Kidney (tissue), 14 donors: ENCODE data around the gene ZC3H11A. TPM values are rescaled to one million over a fixed set of nuclear protein-coding genes. Genes with fewer than 3 reads are reported as not detected.

ENCODE experiments used
- DNase-seq, 5 donors: peaks; one replicate each; pipeline ENCODE4 v3.0.0-alpha.2; 2013 to 2020
- FAIRE-seq: peaks from 2 replicates; lab custom pipeline; 2012; peaks lifted over from hg19 to GRCh38; lab: Jason Lieb, UNC
- H3K27ac ChIP-seq, 2 donors: one replicate each; pipeline ENCODE4 v1.7.0; 2013; ENCODE audit warnings: low read depth in 2 of 2, low read length in 2 of 2, inconsistent platforms in 1 of 2
- H3K27me3 ChIP-seq: one replicate; pipeline ENCODE4 v1.7.1; 2013; ENCODE audit warnings: low read length, inconsistent platforms; ENCODE audit not compliant: control insufficient read depth, insufficient read depth
- H3K36me3 ChIP-seq, 3 donors: one replicate each; pipeline versions ENCODE4 v1.7.0 to v1.7.1; 2013; ENCODE audit warnings: low read length in 3 of 3, control low read depth in 1 of 3, inconsistent platforms in 1 of 3; ENCODE audit not compliant: insufficient read depth in 3 of 3, control insufficient read depth in 2 of 3
- H3K4me1 ChIP-seq, 3 donors: one replicate each; pipeline versions ENCODE4 v1.7.0 to v1.7.1; 2013; ENCODE audit warnings: low read length in 3 of 3, inconsistent platforms in 1 of 3, low read depth in 1 of 3; ENCODE audit not compliant: control insufficient read depth in 2 of 3, insufficient read depth in 2 of 3
- H3K4me3 ChIP-seq, 3 donors: one replicate each; pipeline versions ENCODE4 v1.7.0 to v1.8.1; 2013; ENCODE audit warnings: low read length in 3 of 3, control low read depth in 1 of 3, inconsistent platforms in 1 of 3
- H3K9ac ChIP-seq, 3 donors: one replicate each; pipeline versions ENCODE4 v1.7.0 to v1.7.1; 2013; ENCODE audit warnings: low read length in 3 of 3, control low read depth in 1 of 3, inconsistent platforms in 1 of 3
- H3K9me3 ChIP-seq, 3 donors: one replicate each; pipeline versions ENCODE4 v1.7.0 to v1.7.1; 2013; ENCODE audit warnings: low read length in 3 of 3, control low read depth in 1 of 3, inconsistent platforms in 1 of 3; ENCODE audit not compliant: control insufficient read depth in 2 of 3, insufficient read depth in 1 of 3
- CTCF ChIP-seq: IDR thresholded peaks from 3 replicates; pipeline ENCODE4 v1.5.1; 2012; ENCODE audit warnings: mild to moderate bottlenecking, moderate library complexity, borderline replicate concordance; ENCODE audit not compliant: insufficient read depth; ENCODE audit errors: extremely low read depth
- intact Hi-C: fragments of 100-400 bp; cut with DNase I; formaldehyde crosslinking; loops from one replicate; pipeline ENCODE4 v1.11.1; 2022
- polyA plus RNA-seq: library from polyadenylated mRNA; stranded (reverse); fragments of 350-450 nt; fragmentation: Illumina TruSeq; extraction: RNeasy Lipid Tissue Mini Kit (QIAGEN cat#74804); gene quantifications from one replicate; pipeline ENCODE4 v1.2.3, GENCODE V29; 2014; ENCODE audit warnings: low read depth, low replicate concordance; ENCODE audit not compliant: insufficient read depth
- total RNA-seq: library from RNA; stranded (reverse); fragmentation: NEBNext Ultra II Directional; extraction: Animal tissue kit (Norgen Biotek cat#: 25700); gene quantifications from one replicate; pipeline ENCODE4 v1.2.1, GENCODE V29; 2021
- donor health status: control.
- donor health status: control.
- donor health status: control.
- donor health status: control.
- donor health status: control.
- donor health status: DM: yes; HTN: yes; CAD: no.
- donor health status: Normal renal cell carcinoma (clear cell type).

ZC3H11A gene
- total and polyA plus RNA-seq, 2 donors from 2014 or later, result 38.6 to 63.4 TPM

- H3K4me1 ChIP-seq, result peaks cover 3 to 4% (median 3%) of the 10 kb centered on the region in 3 donors
- H3K27me3 ChIP-seq, result no peaks in the 10 kb centered on the region
- no peak for FAIRE-seq
- TF ChIP-seq CTCF, result no peak
- no peaks in the 10 kb centered on the region for H3K9me3 ChIP-seq
- H3K27ac ChIP-seq, result no peak overlapping the region
- no peak overlapping the region for H3K4me3 ChIP-seq
- intact Hi-C loops, result no loop called here
- no peak for DNase-seq
- H3K36me3 ChIP-seq, result no peaks in the 10 kb centered on the region
- H3K9ac ChIP-seq, result no peak overlapping the region
These were observed 22.6 kb upstream of the ZC3H11A start for GRCh38 chr1:203772836-203773235.

- Histone ChIP-seq H3K27me3 (no peaks in the 10 kb centered on the region), H3K9ac (no peak overlapping the region), H3K36me3 (no peaks in the 10 kb centered on the region), H3K4me3 (no peak overlapping the region), H3K4me1 (no peaks in the 10 kb centered on the region), H3K9me3 (no peaks in the 10 kb centered on the region), H3K27ac (no peak overlapping the region)
- intact Hi-C loops, result no loop called here
- peak; percentile 30 for TF ChIP-seq CTCF
- DNase-seq (no peak), FAIRE-seq (no peak)
These were observed 18.8 kb upstream of the ZC3H11A start for GRCh38 chr1:203776636-203777035.

GRCh38 chr1:203777596-203777995 is 17.8 kb upstream of the ZC3H11A start:
- intact Hi-C loops, result no loop called here
- no peak for FAIRE-seq
- no peak for TF ChIP-seq CTCF

GRCh38 chr1:203778146-203778545 is 17.3 kb upstream of the ZC3H11A start:
- DNase-seq, result no peak
- H3K27me3 ChIP-seq, result no peaks in the 10 kb centered on the region
- FAIRE-seq, result no peak
- TF ChIP-seq CTCF, result no peak
- no peaks in the 10 kb centered on the region for H3K9me3 ChIP-seq
- H3K4me3 ChIP-seq, result no peak overlapping the region
- intact Hi-C loops, result no loop called here
- no peak overlapping the region for H3K9ac ChIP-seq
- no peak overlapping the region for H3K27ac ChIP-seq
- no peaks in the 10 kb centered on the region for H3K4me1 ChIP-seq
- H3K36me3 ChIP-seq, result no peaks in the 10 kb centered on the region

More at GRCh38 chr1:203777596-203777995, 17.8 kb upstream of the ZC3H11A start:
- H3K4me3 ChIP-seq, result no peak overlapping the region
- no peaks in the 10 kb centered on the region for H3K36me3 ChIP-seq
- no peak overlapping the region for H3K27ac ChIP-seq
- no peaks in the 10 kb centered on the region for H3K27me3 ChIP-seq
- H3K9ac ChIP-seq, result no peak overlapping the region
- H3K9me3 ChIP-seq, result no peaks in the 10 kb centered on the region
- DNase-seq, result no peak
- H3K4me1 ChIP-seq, result no peaks in the 10 kb centered on the region
